ENCODE results near the gene MYORG. TPM values are rescaled to one million over a fixed set of nuclear protein-coding genes. Genes with fewer than 3 reads are reported as not detected.

MYORG gene
- total RNA-seq, 1 experiment from 2014 or later: 0.37 TPM

DNA sequence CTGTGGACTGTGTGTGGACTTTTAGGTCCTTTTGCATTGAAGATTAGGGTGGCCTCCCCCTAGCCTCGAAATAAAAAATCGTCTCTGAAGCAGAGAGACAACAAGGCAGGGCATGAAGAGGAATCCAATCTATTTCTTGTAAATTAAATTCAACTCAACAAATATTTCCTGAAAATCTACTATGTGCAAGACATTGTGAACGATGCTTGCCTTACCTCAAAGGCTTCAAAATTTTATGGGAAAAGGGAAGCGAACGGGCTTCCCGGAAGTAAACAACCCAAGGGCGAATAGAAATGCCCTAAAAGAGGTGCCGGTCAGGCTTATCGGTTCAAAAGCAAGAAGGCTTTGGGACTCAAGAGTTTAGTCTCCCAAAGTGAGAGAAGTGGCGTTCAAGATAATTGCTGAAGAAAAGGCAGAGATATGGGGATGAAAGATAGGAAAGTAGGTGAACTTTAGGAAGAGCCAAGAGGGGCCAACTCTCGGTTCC, 48.2 kb downstream of the MYORG start:
- Histone ChIP-seq H3K4me1 (replicated peaks) (peaks cover 9% of the 10 kb centered on the region), H3K9me3 (replicated peaks) (no peaks in the 10 kb centered on the region), H3K27me3 (replicated peaks) (no peaks in the 10 kb centered on the region), H3K36me3 (no peaks in the 10 kb centered on the region; the same call in 1 of the 2 replicates), H3K4me3 (peak overlapping the region; percentile 54), H3K27ac (peak overlapping the region; percentile 90)
- DNase-seq (ENCODE audit: low read depth in 1 of 2, low spot score in 2 of 2): no peak

DNA sequence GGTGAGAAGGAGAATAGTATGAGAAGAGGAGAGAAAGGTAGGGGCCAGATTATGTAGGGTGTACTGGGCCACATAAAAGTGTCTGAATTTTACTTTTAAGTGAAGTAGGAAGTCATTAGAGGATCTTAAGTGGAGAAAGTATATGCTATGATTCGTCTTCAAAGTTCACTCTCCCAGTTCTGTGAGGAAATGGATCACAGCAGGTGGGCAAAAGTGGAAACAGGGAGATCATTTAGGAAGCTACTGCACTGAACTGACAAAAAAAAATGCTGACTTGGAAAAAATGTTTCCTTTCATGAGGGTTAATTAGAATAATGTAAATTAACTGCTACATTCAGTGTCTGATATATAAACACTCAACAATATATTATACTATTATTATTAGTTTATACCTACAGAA, 50.0 kb downstream of the MYORG start:
- Histone ChIP-seq H3K27ac (no peak overlapping the region), H3K27me3 (replicated peaks) (no peaks in the 10 kb centered on the region), H3K4me3 (no peak overlapping the region), H3K4me1 (replicated peaks) (peaks cover 9% of the 10 kb centered on the region), H3K9me3 (replicated peaks) (no peaks in the 10 kb centered on the region), H3K36me3 (no peaks in the 10 kb centered on the region)
- DNase-seq (ENCODE audit: low read depth in 1 of 2, low spot score in 2 of 2): no peak

DNA sequence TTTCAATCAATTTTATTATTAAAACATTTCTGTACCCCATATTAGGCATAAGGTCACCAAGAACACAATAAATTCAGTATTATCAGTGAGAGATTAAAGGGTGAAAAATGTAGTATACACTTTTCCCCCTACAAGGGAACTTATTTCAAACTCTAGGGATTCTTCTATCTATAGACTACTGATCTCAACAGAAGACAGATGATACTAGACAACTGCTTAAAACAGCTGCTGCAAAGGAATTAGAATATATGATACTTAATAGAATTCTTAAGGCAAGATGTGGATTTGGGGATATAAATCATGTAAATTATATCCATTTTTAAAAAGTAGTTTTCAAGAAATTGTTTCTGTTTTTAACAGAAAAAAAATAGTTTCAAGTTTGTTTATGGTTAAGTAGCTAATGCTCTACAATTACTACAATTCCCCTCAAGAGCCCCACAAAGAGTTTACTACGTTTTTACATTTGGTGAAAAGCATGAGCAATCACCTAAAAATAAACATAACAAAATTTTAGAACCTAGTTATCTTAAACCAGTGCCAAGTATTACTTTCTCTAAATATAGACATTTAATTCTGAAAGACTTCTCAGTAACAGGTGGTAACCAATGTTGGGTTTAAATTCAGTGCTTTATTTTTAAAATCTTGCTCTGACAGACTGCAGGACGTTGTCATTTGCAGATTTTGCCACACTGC, 53.7 kb downstream of the MYORG start:
- Histone ChIP-seq H3K27me3 (replicated peaks) (no peaks in the 10 kb centered on the region), H3K27ac (no peak overlapping the region), H3K9me3 (replicated peaks) (no peaks in the 10 kb centered on the region), H3K4me3 (no peak overlapping the region), H3K36me3 (no peaks in the 10 kb centered on the region), H3K4me1 (replicated peaks) (peaks cover 8% of the 10 kb centered on the region)
- no peak for DNase-seq (ENCODE audit: low read depth in 1 of 2, low spot score in 2 of 2)

DNA sequence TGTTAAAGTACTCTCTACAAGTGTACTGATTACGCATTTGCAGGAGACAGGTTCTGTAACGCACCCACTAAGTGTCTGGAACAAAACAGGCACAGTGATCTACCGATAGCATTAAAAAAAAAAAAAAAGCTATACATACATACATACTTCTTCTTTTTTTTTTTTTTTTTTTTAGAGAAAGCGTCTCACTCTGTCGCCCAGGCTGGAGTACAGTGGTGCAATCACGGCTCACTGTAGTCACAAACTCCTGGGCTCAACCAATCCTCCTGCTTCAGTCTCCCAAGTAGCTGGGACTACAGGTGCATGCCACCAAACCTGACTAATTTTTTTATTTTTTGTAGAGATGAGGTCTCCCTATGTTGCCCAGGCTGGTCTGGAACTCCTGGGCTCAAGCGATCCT, 55.2 kb downstream of the MYORG start:
- H3K36me3 ChIP-seq: no peaks in the 10 kb centered on the region
- H3K4me1 ChIP-seq (replicated peaks): 0 out of 2 replicates have a peak, but pooled peaks cover 4% of the 10 kb centered on the region
- no peak overlapping the region for H3K27ac ChIP-seq
- no peak overlapping the region for H3K4me3 ChIP-seq
- H3K27me3 ChIP-seq (replicated peaks): no peaks in the 10 kb centered on the region
- H3K9me3 ChIP-seq (replicated peaks): no peaks in the 10 kb centered on the region
- no peak for DNase-seq (ENCODE audit: low read depth in 1 of 2, low spot score in 2 of 2)

DNA sequence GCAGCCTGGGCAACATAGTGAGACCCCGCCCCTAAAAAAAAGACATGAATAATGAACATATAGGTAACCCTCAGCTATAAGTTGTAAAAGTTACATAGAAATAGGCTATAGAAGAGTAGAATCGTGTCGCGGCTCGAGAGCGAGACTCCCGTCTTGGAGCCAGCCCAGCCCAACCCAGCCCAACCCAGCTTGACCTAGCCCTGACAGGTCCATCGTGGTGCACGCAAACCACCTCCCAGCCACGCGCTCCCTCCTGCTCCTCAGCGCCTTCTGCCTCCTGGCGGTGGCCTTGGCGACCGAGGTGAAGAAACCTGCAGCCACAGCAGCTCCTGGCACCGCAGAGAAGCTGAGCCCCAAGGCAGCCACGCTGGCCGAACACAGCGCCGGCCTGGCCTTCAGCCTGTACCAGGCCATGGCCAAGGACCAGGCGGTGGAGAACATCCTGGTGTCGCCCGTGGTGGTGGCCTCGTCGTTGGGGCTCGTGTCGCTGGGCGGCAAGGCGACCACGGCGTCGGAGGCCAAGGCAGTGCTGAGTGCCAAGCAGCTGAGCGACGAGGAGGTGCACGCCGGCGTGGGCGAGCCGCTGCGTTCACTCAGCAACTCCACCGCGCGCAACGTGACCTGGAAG, 58.4 kb downstream of the MYORG start:
- Histone ChIP-seq H3K36me3 (no peaks in the 10 kb centered on the region), H3K9me3 (replicated peaks) (no peaks in the 10 kb centered on the region), H3K4me3 (no peak overlapping the region), H3K27ac (no peak overlapping the region), H3K4me1 (replicated peaks) (no peaks in the 10 kb centered on the region), H3K27me3 (replicated peaks) (no peaks in the 10 kb centered on the region)
- DNase-seq (ENCODE audit: low read depth in 1 of 2, low spot score in 2 of 2): no peak

DNA sequence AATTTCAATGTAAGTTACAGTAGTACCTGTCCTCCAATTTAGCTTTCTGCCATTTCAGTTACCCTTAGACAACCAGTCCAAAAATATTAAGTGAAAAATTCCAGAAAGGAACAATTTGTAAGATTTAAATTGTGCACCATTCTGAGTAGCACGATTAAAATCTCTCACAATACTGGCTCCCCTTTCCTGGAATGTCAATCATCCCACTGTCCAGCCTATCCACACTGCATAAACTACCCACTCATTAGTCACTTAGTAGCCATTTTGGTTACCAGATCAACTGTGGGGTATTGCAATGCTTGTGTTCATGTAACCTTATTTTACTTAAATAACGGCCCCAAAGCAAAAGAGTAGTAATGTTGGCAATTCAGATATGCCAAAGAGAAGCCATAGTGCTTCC, 59.3 kb downstream of the MYORG start:
- H3K4me1 ChIP-seq (replicated peaks): no peaks in the 10 kb centered on the region
- H3K36me3 ChIP-seq: no peaks in the 10 kb centered on the region
- no peak overlapping the region for H3K4me3 ChIP-seq
- no peak overlapping the region for H3K27ac ChIP-seq
- no peak for DNase-seq (ENCODE audit: low read depth in 1 of 2, low spot score in 2 of 2)
- no peaks in the 10 kb centered on the region for H3K27me3 ChIP-seq (replicated peaks)
- no peaks in the 10 kb centered on the region for H3K9me3 ChIP-seq (replicated peaks)

Other genes with a start within 250 kb of the MYORG start
- gene UBAP1, start 197.9 kb downstream of the MYORG start, total RNA-seq (2014; rRNA removed; shearing (Covaris generic)): 6.4 and 15.3 TPM in 2 replicates
- gene KIF24, start 47.6 kb downstream of the MYORG start, total RNA-seq (2014; rRNA removed; shearing (Covaris generic)): 2.1 and 4.1 TPM in 2 replicates
- 9.7 and 27.0 TPM in 2 replicates for gene NUDT2, start 47.3 kb downstream of the MYORG start, total RNA-seq (2014; rRNA removed; shearing (Covaris generic))
- 6.5 and 13.3 TPM in 2 replicates for gene FAM219A, start 81.7 kb upstream of the MYORG start, total RNA-seq (2014; rRNA removed; shearing (Covaris generic))
- not detected in 2 replicates for gene DNAI1, start 81.9 kb upstream of the MYORG start, total RNA-seq (2014; rRNA removed; shearing (Covaris generic))
- not detected in 2 replicates for gene ENHO, start 146.1 kb upstream of the MYORG start, total RNA-seq (2014; rRNA removed; shearing (Covaris generic))
- not detected in 2 replicates for gene CNTFR, start 212.8 kb upstream of the MYORG start, total RNA-seq (2014; rRNA removed; shearing (Covaris generic))
- gene RPP25L, start 235.2 kb upstream of the MYORG start, total RNA-seq (2014; rRNA removed; shearing (Covaris generic)): 12.3 and 15.6 TPM in 2 replicates
- 70.6 and 110 TPM in 2 replicates for gene DCTN3, start 243.6 kb upstream of the MYORG start, total RNA-seq (2014; rRNA removed; shearing (Covaris generic))

Data from SJSA1 (cell line).